SU-DHL-6 (cell line): ENCODE data around the gene KCNK4.

Experiments used
- CTCF ChIP-seq: fragments of 200-600 bp; sonication (generic); IDR thresholded peaks from one replicate; pipeline ENCODE4 v1.5.1; 2017; ENCODE audit warnings: antibody characterized with exemption, mild to moderate bottlenecking, low read length, moderate library complexity; ENCODE audit not compliant: insufficient read depth, poor library complexity, severe bottlenecking
- EZH2phosphoT487 ChIP-seq: fragments of 200-600 bp; sonication (generic), shearing (Covaris generic); conservative IDR thresholded peaks from 2 replicates; pipeline ENCODE4 v1.6.1; 2018; ENCODE audit warnings: mild to moderate bottlenecking, antibody characterized with exemption, low read length, moderate library complexity, mixed read lengths

DNA sequence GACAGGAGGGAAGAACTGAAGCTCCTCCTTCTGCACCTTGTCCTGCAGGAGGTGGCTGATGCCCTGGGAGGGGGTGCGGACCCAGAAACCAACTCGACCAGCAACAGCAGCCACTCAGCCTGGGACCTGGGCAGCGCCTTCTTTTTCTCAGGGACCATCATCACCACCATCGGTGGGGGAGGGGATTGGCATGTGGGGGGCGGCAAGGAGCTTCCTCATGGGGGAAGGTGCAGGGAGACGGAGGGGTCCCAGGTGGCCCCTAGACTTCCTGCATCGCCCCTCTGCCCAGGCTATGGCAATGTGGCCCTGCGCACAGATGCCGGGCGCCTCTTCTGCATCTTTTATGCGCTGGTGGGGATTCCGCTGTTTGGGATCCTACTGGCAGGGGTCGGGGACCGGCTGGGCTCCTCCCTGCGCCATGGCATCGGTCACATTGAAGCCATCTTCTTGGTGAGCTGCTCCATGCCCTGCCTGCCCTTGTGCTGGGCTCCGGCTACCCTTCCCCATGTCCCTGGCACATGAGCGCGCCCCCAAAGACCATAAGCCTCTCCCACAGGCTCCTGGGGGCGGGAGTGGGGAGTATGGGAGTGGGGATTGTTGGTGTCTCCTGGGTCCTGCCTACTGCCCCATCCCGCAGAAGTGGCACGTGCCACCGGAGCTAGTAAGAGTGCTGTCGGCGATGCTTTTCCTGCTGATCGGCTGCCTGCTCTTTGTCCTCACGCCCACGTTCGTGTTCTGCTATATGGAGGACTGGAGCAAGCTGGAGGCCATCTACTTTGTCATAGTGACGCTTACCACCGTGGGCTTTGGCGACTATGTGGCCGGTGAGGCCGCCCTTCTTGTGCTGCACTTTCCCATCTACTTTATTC, 6.0 kb downstream of the KCNK4 start:
- no peak for TF ChIP-seq CTCF
- no peak for TF ChIP-seq EZH2phosphoT487
